ENCODE data around the gene C2orf42.

DNA sequence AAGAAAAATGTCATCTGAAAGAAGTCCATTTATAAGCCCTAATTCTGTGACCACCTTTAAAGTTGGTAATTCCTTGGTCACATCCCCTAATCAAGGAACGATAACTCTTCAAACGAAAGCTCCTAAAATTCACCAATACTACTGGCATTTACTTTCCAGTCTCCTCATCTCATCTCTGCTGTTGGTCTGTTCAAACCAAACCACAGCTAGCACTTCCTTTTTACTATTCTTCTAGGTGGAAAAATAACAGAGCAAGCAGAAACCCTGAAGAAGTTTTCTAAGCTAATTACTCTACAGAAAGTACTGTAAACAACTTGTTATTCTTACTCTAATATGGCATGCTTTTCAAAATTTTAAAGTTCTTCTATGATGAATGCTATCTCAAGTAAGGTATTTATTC is 36.0 kb upstream of the C2orf42 start:
- TF ChIP-seq, protein P1, sequence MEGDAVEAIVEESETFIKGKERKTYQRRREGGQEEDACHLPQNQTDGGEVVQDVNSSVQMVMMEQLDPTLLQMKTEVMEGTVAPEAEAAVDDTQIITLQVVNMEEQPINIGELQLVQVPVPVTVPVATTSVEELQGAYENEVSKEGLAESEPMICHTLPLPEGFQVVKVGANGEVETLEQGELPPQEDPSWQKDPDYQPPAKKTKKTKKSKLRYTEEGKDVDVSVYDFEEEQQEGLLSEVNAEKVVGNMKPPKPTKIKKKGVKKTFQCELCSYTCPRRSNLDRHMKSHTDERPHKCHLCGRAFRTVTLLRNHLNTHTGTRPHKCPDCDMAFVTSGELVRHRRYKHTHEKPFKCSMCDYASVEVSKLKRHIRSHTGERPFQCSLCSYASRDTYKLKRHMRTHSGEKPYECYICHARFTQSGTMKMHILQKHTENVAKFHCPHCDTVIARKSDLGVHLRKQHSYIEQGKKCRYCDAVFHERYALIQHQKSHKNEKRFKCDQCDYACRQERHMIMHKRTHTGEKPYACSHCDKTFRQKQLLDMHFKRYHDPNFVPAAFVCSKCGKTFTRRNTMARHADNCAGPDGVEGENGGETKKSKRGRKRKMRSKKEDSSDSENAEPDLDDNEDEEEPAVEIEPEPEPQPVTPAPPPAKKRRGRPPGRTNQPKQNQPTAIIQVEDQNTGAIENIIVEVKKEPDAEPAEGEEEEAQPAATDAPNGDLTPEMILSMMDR (IDR thresholded peaks at IDR 0.05) = no peak
- TF ChIP-seq POLR2A (IDR thresholded peaks at IDR 0.05) = no peak

Measured in right lobe of liver (tissue), 4 donors.